IMR-90 (cell line): Measurements from ENCODE around the gene PRAC1. TPM values are rescaled to one million over a fixed set of nuclear protein-coding genes. Genes with fewer than 3 reads are reported as not detected.

Experiments
- ATAC-seq: fragments of 200-7000 bp; cut with Tn5 transposase; 2 replicates; pipeline ENCODE4 v1.9.1; 2020; ENCODE audit warnings: low read depth, mild to moderate bottlenecking, moderate library complexity
- BruUV-seq: library from RNA; stranded (reverse); fragments of 400-500 nt; replicated peaks from 2 replicates; lab custom pipeline; 2021; lab: Mats Ljungman, UMichigan
- CTCF ChIA-PET: fragments of 300-600 bp; formaldehyde crosslinking; extraction: SDS; loops from one replicate; lab custom pipeline; 2021; ENCODE audit warnings: antibody characterized with exemption; lab: Yijun Ruan, JAX
- POLR2A ChIA-PET: fragments of 300-600 bp; sonication (Branson Sonifier 250); formaldehyde crosslinking; loops from one replicate; lab custom pipeline; 2022; ENCODE audit warnings: antibody characterized with exemption; ENCODE audit not compliant: unreplicated experiment; lab: Charles Lee
- DNase-seq: peaks from one replicate; pipeline ENCODE4 v3.0.0; 2013
- H2AFZ ChIP-seq: replicated peaks from 2 replicates; pipeline ENCODE3; 2013; ENCODE audit warnings: low read length, mild to moderate bottlenecking; ENCODE audit not compliant: poor library complexity
- H2AK5ac ChIP-seq: 2 replicates; pipeline ENCODE4 v1.6.1; 2013; ENCODE audit warnings: low read depth, low read length, inconsistent platforms
- H2AK9ac ChIP-seq: replicated peaks from 2 replicates; pipeline ENCODE3; 2013; ENCODE audit warnings: mild to moderate bottlenecking, low read depth, low read length, moderate library complexity; ENCODE audit not compliant: poor library complexity
- H2BK120ac ChIP-seq: 2 replicates; pipeline ENCODE4 v1.6.1; 2013; ENCODE audit warnings: low read depth, low read length, inconsistent platforms
- H2BK15ac ChIP-seq: 3 replicates; pipeline ENCODE4 v1.6.1; 2013; ENCODE audit warnings: low read depth, low read length, inconsistent platforms
- H2BK20ac ChIP-seq: 2 replicates; pipeline ENCODE4 v1.6.1; 2013; ENCODE audit warnings: low read depth, mild to moderate bottlenecking, inconsistent platforms, low read length, moderate library complexity
- H2BK5ac ChIP-seq: 2 replicates; pipeline ENCODE4 v1.6.1; 2013; ENCODE audit warnings: mild to moderate bottlenecking, low read depth, low read length, inconsistent platforms; ENCODE audit not compliant: poor library complexity, severe bottlenecking
- H3K14ac ChIP-seq: replicated peaks from 2 replicates; pipeline ENCODE4 v1.6.1; 2013; ENCODE audit warnings: low read depth, low read length, inconsistent platforms
- H3K18ac ChIP-seq: 2 replicates; pipeline ENCODE4 v1.6.1; 2013; ENCODE audit warnings: low read depth, low read length, control low read depth
- H3K23ac ChIP-seq: 2 replicates; pipeline ENCODE4 v1.6.1; 2013; ENCODE audit warnings: low read depth, low read length, inconsistent platforms
- H3K27ac ChIP-seq: 2 replicates; pipeline ENCODE4 v1.5.1; 2013; ENCODE audit warnings: mild to moderate bottlenecking, control low read depth, low read length; ENCODE audit not compliant: insufficient read depth
- H3K27me3 ChIP-seq: 2 replicates; pipeline ENCODE4 v1.6.1; 2013; ENCODE audit warnings: low read length; ENCODE audit not compliant: control insufficient read depth, insufficient read depth
- H3K36me3 ChIP-seq: 2 replicates; pipeline ENCODE4 v1.6.1; 2013; ENCODE audit warnings: low read length, mixed read lengths; ENCODE audit not compliant: control insufficient read depth, insufficient read depth
- H3K4ac ChIP-seq: 2 replicates; pipeline ENCODE4 v1.6.1; 2013; ENCODE audit warnings: low read depth, low read length, inconsistent platforms
- H3K4me1 ChIP-seq: 2 replicates; pipeline ENCODE4 v1.6.1; 2013; ENCODE audit warnings: low read length, mixed read lengths; ENCODE audit not compliant: control insufficient read depth, insufficient read depth
- H3K4me2 ChIP-seq: 2 replicates; pipeline ENCODE4 v1.6.1; 2013; ENCODE audit warnings: low read depth, mild to moderate bottlenecking, control low read depth, low read length, moderate library complexity
- H3K4me3 ChIP-seq: 2 replicates; pipeline ENCODE4 v1.5.1; 2013; ENCODE audit warnings: low read depth, mild to moderate bottlenecking, control low read depth, low read length, moderate library complexity; ENCODE audit not compliant: insufficient read depth
- H3K56ac ChIP-seq: 2 replicates; pipeline ENCODE4 v1.6.1; 2013; ENCODE audit warnings: low read length, inconsistent platforms; ENCODE audit not compliant: insufficient read depth; ENCODE audit errors: extremely low read depth
- H3K79me1 ChIP-seq, 2 experiments: 2 replicates each; pipeline ENCODE4 v1.6.1; 2013; ENCODE audit warnings: low read length in 2 of 2, inconsistent platforms in 1 of 2, low read depth in 1 of 2
- H3K9ac ChIP-seq: 2 replicates; pipeline ENCODE4 v1.6.1; 2013; ENCODE audit warnings: low read depth, low read length, control low read depth
- H3K9me1 ChIP-seq: 2 replicates; pipeline ENCODE4 v1.6.1; 2013; ENCODE audit warnings: low read length, inconsistent platforms; ENCODE audit not compliant: insufficient read depth
- H3K9me3 ChIP-seq: 2 replicates; pipeline ENCODE4 v1.6.1; 2013; ENCODE audit warnings: low read length; ENCODE audit not compliant: control insufficient read depth, insufficient read depth
- H4K20me1 ChIP-seq: 2 replicates; pipeline ENCODE4 v1.6.1; 2013; ENCODE audit warnings: low read length, inconsistent platforms; ENCODE audit not compliant: insufficient read depth
- H4K5ac ChIP-seq: 2 replicates; pipeline ENCODE4 v1.6.1; 2013; ENCODE audit warnings: mild to moderate bottlenecking, low read depth, low read length, control low read depth
- H4K8ac ChIP-seq, 2 experiments: 2 replicates each; pipeline ENCODE4 v1.6.1; 2013; ENCODE audit warnings: low read depth in 2 of 2, low read length in 2 of 2, control low read depth in 1 of 2, inconsistent platforms in 1 of 2
- H4K91ac ChIP-seq: 2 replicates; pipeline ENCODE4 v1.6.1; 2013; ENCODE audit warnings: low read depth, low read length, inconsistent platforms; ENCODE audit not compliant: insufficient read depth
- BHLHE40 ChIP-seq: fragments of 150-350 bp; IDR thresholded peaks from 2 replicates; pipeline ENCODE4 v1.6.1; 2016; ENCODE audit warnings: mild to moderate bottlenecking, low read depth, low read length
- CEBPB ChIP-seq: IDR thresholded peaks from 2 replicates; pipeline ENCODE4 v1.6.1; 2012; ENCODE audit warnings: low read depth, low read length, improper control_type of control experiment
- ELK1 ChIP-seq: fragments of 150-350 bp; IDR thresholded peaks from 2 replicates; pipeline ENCODE4 v1.6.1; 2016; ENCODE audit warnings: low read depth, mild to moderate bottlenecking, low read length, moderate library complexity, borderline replicate concordance
- MAFK ChIP-seq: IDR thresholded peaks from 2 replicates; pipeline ENCODE4 v1.6.1; 2012; ENCODE audit warnings: low read depth, low read length, improper control_type of control experiment
- MXI1 ChIP-seq: IDR thresholded peaks from 2 replicates; pipeline ENCODE4 v1.6.1; 2012; ENCODE audit warnings: low read depth, mild to moderate bottlenecking, low read length, moderate library complexity, borderline replicate concordance
- SMC3 ChIP-seq: fragments of 150-350 bp; IDR thresholded peaks from 2 replicates; pipeline ENCODE4 v1.6.1; 2016; ENCODE audit warnings: low read depth, mild to moderate bottlenecking, antibody characterized with exemption, low read length, moderate library complexity
- USF2 ChIP-seq: fragments of 150-350 bp; IDR thresholded peaks from 2 replicates; pipeline ENCODE4 v1.6.1; 2017; ENCODE audit warnings: mild to moderate bottlenecking, antibody characterized with exemption, low read length, low read depth
- whole genome bisulfite sequencing, 2 experiments: methylation state at CpG; one replicate each; pipeline versions ENCODE4 v1.1.5 to v1.1.7; 2013; ENCODE audit warnings: missing lambda C conversion rate in 2 of 2; ENCODE audit not compliant: insufficient read length in 1 of 2; ENCODE audit errors: extremely low coverage in 2 of 2; 5-methylcytosine and 5-hydroxymethylcytosine counted together
- dilution Hi-C: fragments of 300-500 bp; cut with HindIII; formaldehyde crosslinking; loops from one replicate; pipeline ENCODE4 v1.14.3; 2018; ENCODE audit warnings: low sequenced_read_pairs; ENCODE audit not compliant: unreplicated experiment
- in situ Hi-C: fragments of 300-500 bp; cut with MboI; formaldehyde crosslinking; loops from 3 replicates; pipeline ENCODE4 v1.14.3; 2019; ENCODE audit warnings: low sequenced_read_pairs, inconsistent platforms, mixed read lengths
- intact Hi-C: fragments of 100-400 bp; cut with micrococcal nuclease; formaldehyde crosslinking; loops from 2 replicates; pipeline ENCODE4 v1.10.0; 2022
- polyA plus RNA-seq, 3 experiments: library from polyadenylated mRNA; depleted of rRNA; stranded (reverse); fragments of >200 nt; gene quantifications; 2 replicates each; pipeline ENCODE4 v1.2.3, GENCODE V29; 2012; ENCODE audit warnings: low replicate concordance in 1 of 3
- total RNA-seq: library from RNA; depleted of rRNA; stranded (reverse); fragments of >200 nt; gene quantifications from 2 replicates; pipeline ENCODE4 v1.2.3, GENCODE V29; 2012

PRAC1 gene
- total and polyA plus RNA-seq, 2 of the 4 experiments (the other 2 are of a cell fraction) = not detected

GRCh38 chr17:48678141-48678971 is 44.0 kb downstream of the PRAC1 start (continued):
- no peak for TF ChIP-seq USF2

- no peak overlapping the region for H3K14ac ChIP-seq
- H3K27me3 ChIP-seq = peaks cover 40% of the 10 kb centered on the region
- H3K18ac ChIP-seq = no peak overlapping the region
- H2AK5ac ChIP-seq = no peak overlapping the region
- POLR2A ChIA-PET = no interaction called here
- H4K20me1 ChIP-seq = no peaks in the 10 kb centered on the region
- H2BK5ac ChIP-seq = no peak overlapping the region
- no peaks in the 10 kb centered on the region for H3K9me3 ChIP-seq
- H4K5ac ChIP-seq = no peak overlapping the region
- in situ Hi-C loops = loop anchor here (5.0 kb wide), 1 partner anchor 200 kb away; no protein-coding TSS in a partner anchor
- no peak overlapping the region for H3K23ac ChIP-seq
- no CpG with 5 or more reads among the region's 6 CpGs for WGBS, 2 experiments
- H3K36me3 ChIP-seq = no peaks in the 10 kb centered on the region
- ATAC-seq (no peak), DNase-seq (no peak)
- no peak overlapping the region for H4K91ac ChIP-seq
- no TSS peak for BruUV-seq
- no peak overlapping the region for H2BK20ac ChIP-seq
- dilution Hi-C loops = no loop called here
- no peak overlapping the region for H3K56ac ChIP-seq
- no peak overlapping the region for H2AFZ ChIP-seq
- no peak overlapping the region for H4K8ac ChIP-seq
- H3K4me2 ChIP-seq = no peak overlapping the region
- H3K4me3 ChIP-seq = no peak overlapping the region
- H3K9ac ChIP-seq = no peak overlapping the region
- intact Hi-C loops = no loop called here
- TF ChIP-seq MXI1 (no peak), SMC3 (no peak), USF2 (no peak), CEBPB (peak; percentile 34), ELK1 (no peak), BHLHE40 (no peak), MAFK (no peak)
- no peaks in the 10 kb centered on the region for H3K79me1 ChIP-seq
- no peaks in the 10 kb centered on the region for H3K4me1 ChIP-seq
- H3K9me1 ChIP-seq = no peaks in the 10 kb centered on the region
- CTCF ChIA-PET = interaction anchor here (2.4 kb wide), 1 partner anchor 114 kb away, joined by 14 read pairs; no protein-coding TSS in a partner anchor
- no peak overlapping the region for H3K27ac ChIP-seq
- H2BK120ac ChIP-seq = no peak overlapping the region
- no peak overlapping the region for H2BK15ac ChIP-seq
- H2AK9ac ChIP-seq = no peak overlapping the region
- H3K4ac ChIP-seq = no peak overlapping the region
Measured at GRCh38 chr17:48676963-48677558, 45.3 kb downstream of the PRAC1 start.
